GM12892 (cell line): Measurements from ENCODE around the gene NARS2.

Source experiments
- POLR2A ChIP-seq: IDR thresholded peaks from 2 replicates; pipeline ENCODE4 v1.6.1; 2011; ENCODE audit warnings: low read depth, low read length, control low read depth
- POLR2AphosphoS5 ChIP-seq: IDR thresholded peaks from 2 replicates; pipeline ENCODE4 v1.6.1; 2011; ENCODE audit warnings: low read depth, low read length, control low read depth

DNA sequence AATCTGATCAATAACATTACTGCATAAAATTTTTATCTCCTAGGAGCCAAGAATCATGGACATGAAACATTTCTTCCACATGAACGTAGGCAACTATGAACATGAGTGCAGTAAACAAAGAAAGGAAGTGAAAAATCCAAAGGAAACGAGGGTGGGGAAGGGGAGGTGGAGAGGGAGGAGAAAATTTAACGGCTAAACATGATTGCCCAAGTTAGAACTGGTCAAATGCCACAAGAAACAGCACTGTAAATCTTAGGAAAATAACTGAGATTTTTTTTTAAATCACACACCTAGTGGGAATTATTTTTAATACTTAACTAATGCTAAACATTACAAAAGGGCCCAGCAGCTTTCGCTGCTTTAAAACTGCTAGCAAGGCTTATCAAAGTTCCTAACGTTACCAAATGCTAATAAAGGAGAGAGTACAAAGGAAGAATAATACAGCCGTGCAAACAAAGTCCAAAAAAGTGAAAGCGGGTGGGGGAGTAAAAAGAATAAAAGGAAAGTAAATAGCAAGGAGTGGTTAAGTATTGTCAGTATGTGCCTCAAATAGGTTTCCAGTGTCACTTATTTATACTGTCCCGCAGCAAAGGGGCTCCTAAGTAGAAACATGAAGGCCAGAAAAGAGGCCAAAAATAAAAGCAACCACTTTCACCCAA, 13.7 kb downstream of the NARS2 start:
- TF ChIP-seq POLR2A (no peak), POLR2AphosphoS5 (no peak)
